Occipital lobe (tissue), 2 donors: ENCODE data around the gene SLIT1. TPM values are rescaled to one million over a fixed set of nuclear protein-coding genes. Genes with fewer than 3 reads are reported as not detected.

ENCODE experiments used
- DNase-seq: peaks from one replicate; lab custom pipeline; 2025; lab: John Stamatoyannopoulos, UW
- total RNA-seq: library from RNA; depleted of rRNA; stranded (reverse); fragments of >200 nt; gene quantifications from one replicate; pipeline ENCODE4 v1.2.3, GENCODE V29; 2014

Gene SLIT1
- total RNA-seq, 1 donor from 2014 or later, result 42.7 TPM

GRCh38 chr10:97024168-97025073, 161.3 kb downstream of the SLIT1 start:
- DNase-seq, result no peak

GRCh38 chr10:97023401-97024167, 162.2 kb downstream of the SLIT1 start:
- no peak for DNase-seq

- DNase-seq, result no peak
These were observed 163.1 kb downstream of the SLIT1 start for GRCh38 chr10:97022616-97023015.

GRCh38 chr10:97020452-97021400, 165.0 kb downstream of the SLIT1 start:
- peak; percentile 41 for DNase-seq

- no peak for DNase-seq
These were observed 166.4 kb downstream of the SLIT1 start for GRCh38 chr10:97019213-97019844.

GRCh38 chr10:97018251-97019212, 167.2 kb downstream of the SLIT1 start:
- no peak for DNase-seq

- no peak for DNase-seq
These were observed 168.3 kb downstream of the SLIT1 start for GRCh38 chr10:97017474-97017903.

GRCh38 chr10:97016728-97017473, 168.9 kb downstream of the SLIT1 start:
- peak; percentile 62 for DNase-seq

- no peak for DNase-seq
These were observed 170.5 kb downstream of the SLIT1 start for GRCh38 chr10:97015240-97015639.

- no peak for DNase-seq
These were observed 171.8 kb downstream of the SLIT1 start for GRCh38 chr10:97013983-97014382.

GRCh38 chr10:97013568-97013967, 172.2 kb downstream of the SLIT1 start:
- no peak for DNase-seq

GRCh38 chr10:97012470-97012869, 173.3 kb downstream of the SLIT1 start:
- no peak for DNase-seq

- DNase-seq, result no peak
These were observed 174.4 kb downstream of the SLIT1 start for GRCh38 chr10:97011397-97011796.

GRCh38 chr10:97010695-97011206, 175.0 kb downstream of the SLIT1 start:
- DNase-seq, result no peak

GRCh38 chr10:97007417-97007816, 178.3 kb downstream of the SLIT1 start:
- DNase-seq, result no peak

- DNase-seq, result no peak
These were observed 179.4 kb downstream of the SLIT1 start for GRCh38 chr10:97006364-97006763.

GRCh38 chr10:97005349-97005748, 180.4 kb downstream of the SLIT1 start:
- DNase-seq, result no peak

GRCh38 chr10:97004591-97004990, 181.2 kb downstream of the SLIT1 start:
- no peak for DNase-seq

- no peak for DNase-seq
These were observed 182.0 kb downstream of the SLIT1 start for GRCh38 chr10:97003804-97004201.
